ENCODE results near the gene SLC13A2.

GRCh38 chr17:28499684-28500357, 26.4 kb downstream of the SLC13A2 start:
- TF ChIP-seq POLR2AphosphoS5 (IDR thresholded peaks at IDR 0.05; ENCODE audit: low read depth, low read length) (no peak), TCF7L2 (IDR thresholded peaks at IDR 0.05; ENCODE audit: low read depth, low read length) (no peak)
